ENCODE results near the gene SND1. TPM values are rescaled to one million over a fixed set of nuclear protein-coding genes. Genes with fewer than 3 reads are reported as not detected.

The SND1 gene
- total RNA-seq, 1 experiment from 2014 or later: 218 TPM

- H2BK12ac ChIP-seq (ENCODE audit: insufficient read length, low read depth, low read length): no peak overlapping the region
- no peaks in the 10 kb centered on the region for H3K23me2 ChIP-seq (ENCODE audit: insufficient read length, low read depth, low read length, poor library complexity, severe bottlenecking)
- no peak overlapping the region for H4K5ac ChIP-seq (ENCODE audit: insufficient read length, low read depth, low read length)
- no peaks in the 10 kb centered on the region for H3K27me3 Mint-ChIP-seq (ENCODE audit: low read depth)
- H2BK120ac ChIP-seq (ENCODE audit: low read depth, low read length, poor library complexity, severe bottlenecking): no peak overlapping the region
- no peak overlapping the region for H3K23ac ChIP-seq (ENCODE audit: insufficient read length, low read depth, low read length)
- H3K18ac ChIP-seq (ENCODE audit: insufficient read length, low read depth, low read length): no peak overlapping the region
- H3K27ac ChIP-seq (ENCODE audit: insufficient read length, low read depth, low read length): no peak overlapping the region
- no peak overlapping the region for H3T11ph ChIP-seq (ENCODE audit: low read length)
- H3K9me3 ChIP-seq (ENCODE audit: control insufficient read depth, low read depth, low read length): no peaks in the 10 kb centered on the region
- H4K8ac ChIP-seq (replicated peaks; ENCODE audit: insufficient read length, low read depth, low read length): no peak overlapping the region
- no peak overlapping the region for H2BK20ac ChIP-seq (ENCODE audit: low read depth, low read length, poor library complexity, severe bottlenecking)
- DNase-seq: no peak
- H3K9me3 Mint-ChIP-seq: no peaks in the 10 kb centered on the region
- peaks cover 5% of the 10 kb centered on the region; the same call in 1 of the 2 replicates for H3K79me2 ChIP-seq (ENCODE audit: insufficient read depth, low read length)
- WGBS (ENCODE audit: extremely low coverage, insufficient read length, low lambda C conversion rate): no CpG with 5 or more reads among the region's 4 CpGs
- H2AK5ac ChIP-seq (ENCODE audit: insufficient read length, low read length): no peak overlapping the region
- H3K4me1 ChIP-seq (ENCODE audit: insufficient read depth, low read length): peaks cover 2% of the 10 kb centered on the region; the same call in 1 of the 2 replicates
- no peak overlapping the region for H3K14ac ChIP-seq (ENCODE audit: insufficient read depth, low read length)
- no peak overlapping the region for H2BK5ac ChIP-seq (ENCODE audit: insufficient read length, low read length)
- H4K20me1 ChIP-seq (ENCODE audit: control insufficient read depth, insufficient read depth, insufficient read length): no peaks in the 10 kb centered on the region
- no peak overlapping the region for H2AFZ ChIP-seq (ENCODE audit: low read length)
- H3K9ac ChIP-seq (ENCODE audit: extremely low read depth, insufficient read length, low read length): no peak overlapping the region
- TF ChIP-seq CTCF (conservative IDR thresholded peaks at IDR 0.05): no peak
- no peak overlapping the region for H4K91ac ChIP-seq (ENCODE audit: insufficient read length, low read depth, low read length)
- peaks cover 4% of the 10 kb centered on the region for H3K79me1 ChIP-seq (ENCODE audit: insufficient read depth, low read depth, low read length, poor library complexity, severe bottlenecking)
- no peak overlapping the region for H2BK15ac ChIP-seq (ENCODE audit: low read depth, low read length)
- peaks cover 10 to 15% (median 10%) of the 10 kb centered on the region in 3 experiments; a peak in 6 of 7 replicates for H3K36me3 Mint-ChIP-seq (ENCODE audit: insufficient read depth in 1 of 3, low read depth in 3 of 3)
- H3K4me2 ChIP-seq (ENCODE audit: insufficient read depth, insufficient read length, low read length): no peak overlapping the region
- peaks cover 26 to 31% of the 10 kb centered on the region in 2 experiments for H3K4me1 Mint-ChIP-seq
- H3K4ac ChIP-seq (ENCODE audit: low read depth, low read length): no peak overlapping the region
- no peaks in the 10 kb centered on the region for H3K27me3 ChIP-seq (ENCODE audit: insufficient read depth, low read length)
- H3K4me3 Mint-ChIP-seq: no peak overlapping the region
- no peak overlapping the region; a peak in 1 of 7 replicates for H3K27ac Mint-ChIP-seq
- no peak overlapping the region for H3K56ac ChIP-seq (ENCODE audit: insufficient read length, low read depth, low read length)
Measured at GRCh38 chr7:127769137-127769536, 117.1 kb downstream of the SND1 start.

All from H9 (cell line).